ENCODE data around the gene TGIF2. TPM values are rescaled to one million over a fixed set of nuclear protein-coding genes. Genes with fewer than 3 reads are reported as not detected.

Gene TGIF2
- total and polyA plus RNA-seq, 2 of the 4 experiments (the other 2 are of a cell fraction) = 9.7 to 12.7 TPM

- no peak overlapping the region for H2BK15ac ChIP-seq (ENCODE audit: low read depth, low read length)
- POLR2A ChIA-PET (ENCODE audit: unreplicated experiment) = no interaction called here
- H3K9me1 ChIP-seq (ENCODE audit: insufficient read depth, low read length) = peaks cover 19% of the 10 kb centered on the region
- peaks cover 20% of the 10 kb centered on the region; the same call in 1 of the 2 replicates for H4K20me1 ChIP-seq (ENCODE audit: insufficient read depth, low read length)
- H3K23ac ChIP-seq (ENCODE audit: low read depth, low read length) = no peak overlapping the region
- no peak overlapping the region for H2AK5ac ChIP-seq (ENCODE audit: low read depth, low read length)
- H3K4ac ChIP-seq (ENCODE audit: low read depth, low read length) = no peak overlapping the region
- H2AK9ac ChIP-seq (replicated peaks; ENCODE audit: low read depth, low read length, poor library complexity) = no peak overlapping the region
- ATAC-seq (ENCODE audit: low read depth) = no peak
- H4K91ac ChIP-seq (ENCODE audit: insufficient read depth, low read depth, low read length) = no peak overlapping the region
- no peak for TF ChIP-seq RAD21 (IDR thresholded peaks at IDR 0.05; ENCODE audit: low read length)
- no peak for TF ChIP-seq CTCF (conservative IDR thresholded peaks at IDR 0.05; ENCODE audit: low read depth, low read length)
- no peak for TF ChIP-seq RCOR1 (IDR thresholded peaks at IDR 0.05; ENCODE audit: insufficient replicate concordance, low read length)
- H3K56ac ChIP-seq (ENCODE audit: extremely low read depth, insufficient read depth, low read length) = no peak overlapping the region
- in situ Hi-C loops (cut with MboI; ENCODE audit: low sequenced_read_pairs) (no loop called here), intact Hi-C loops (cut with micrococcal nuclease) (no loop called here), dilution Hi-C loops (cut with HindIII; ENCODE audit: low sequenced_read_pairs, unreplicated experiment) (no loop called here)
- no peak overlapping the region for H3K4me2 ChIP-seq (ENCODE audit: low read depth, low read length)
- WGBS, 2 experiments (ENCODE audit: extremely low coverage in 2 of 2, insufficient read length in 1 of 2) = 96% methylated on average over 9 of the region's 17 CpGs; no CpG with 5 or more reads in 1 of the 2 experiments
- H2BK20ac ChIP-seq (ENCODE audit: low read depth, low read length) = no peak overlapping the region
- peaks cover 18 to 48% of the 10 kb centered on the region in 2 experiments for H3K79me1 ChIP-seq (ENCODE audit: low read depth in 1 of 2, low read length in 2 of 2)
- BruUV-seq (replicated peaks) = no TSS peak
- DNase-seq = no peak
- H3K18ac ChIP-seq (ENCODE audit: low read depth, low read length) = no peak overlapping the region
- H4K8ac ChIP-seq (ENCODE audit: low read depth in 2 of 2, low read length in 2 of 2) = no peak overlapping the region
- H3K9ac ChIP-seq (ENCODE audit: low read depth, low read length) = no peak overlapping the region
- H3K4me3 ChIP-seq (ENCODE audit: insufficient read depth, low read depth, low read length) = no peak overlapping the region
- no peaks in the 10 kb centered on the region for H3K9me3 ChIP-seq (ENCODE audit: control insufficient read depth, insufficient read depth, low read length)
- H2AFZ ChIP-seq (replicated peaks; ENCODE audit: low read length, poor library complexity) = no peak overlapping the region
- H3K27ac ChIP-seq (ENCODE audit: insufficient read depth, low read length) = no peak overlapping the region
- no peaks in the 10 kb centered on the region for H3K27me3 ChIP-seq (ENCODE audit: control insufficient read depth, insufficient read depth, low read length)
- CTCF ChIA-PET = no interaction called here
- peaks cover 68% of the 10 kb centered on the region for H3K36me3 ChIP-seq (ENCODE audit: control insufficient read depth, insufficient read depth, low read length)
- no peak overlapping the region for H3K14ac ChIP-seq (replicated peaks; ENCODE audit: low read depth, low read length)
- H4K5ac ChIP-seq (ENCODE audit: low read depth, low read length) = no peak overlapping the region
- H3K4me1 ChIP-seq (ENCODE audit: control insufficient read depth, insufficient read depth, low read length) = no peaks in the 10 kb centered on the region; the same call in 1 of the 2 replicates
- H2BK120ac ChIP-seq (ENCODE audit: low read depth, low read length) = no peak overlapping the region
- no peak overlapping the region for H2BK5ac ChIP-seq (ENCODE audit: low read depth, low read length, poor library complexity, severe bottlenecking)
Measured at GRCh38 chr20:36525620-36526365, 47.6 kb upstream of the TGIF2 start.

Data from IMR-90 (cell line).